PFSK-1 (cell line): ENCODE data around the gene NUB1.

Experiments
- TAF1 ChIP-seq: IDR thresholded peaks from 2 replicates; pipeline ENCODE4 v1.6.1; 2012; ENCODE audit warnings: low read length, control low read depth, borderline replicate concordance; ENCODE audit not compliant: insufficient read depth
- TF ChIP-seq, protein P1 (sequence below), 2 experiments: IDR thresholded peaks; 2 replicates each; pipeline versions ENCODE4 v1.6.1 to v1.8.0; 2011 to 2012; ENCODE audit warnings: low read depth in 2 of 2, low read length in 2 of 2, control low read depth in 1 of 2, inconsistent platforms in 1 of 2, mild to moderate bottlenecking in 1 of 2, moderate library complexity in 1 of 2; ENCODE audit not compliant: insufficient read depth in 1 of 2

DNA sequence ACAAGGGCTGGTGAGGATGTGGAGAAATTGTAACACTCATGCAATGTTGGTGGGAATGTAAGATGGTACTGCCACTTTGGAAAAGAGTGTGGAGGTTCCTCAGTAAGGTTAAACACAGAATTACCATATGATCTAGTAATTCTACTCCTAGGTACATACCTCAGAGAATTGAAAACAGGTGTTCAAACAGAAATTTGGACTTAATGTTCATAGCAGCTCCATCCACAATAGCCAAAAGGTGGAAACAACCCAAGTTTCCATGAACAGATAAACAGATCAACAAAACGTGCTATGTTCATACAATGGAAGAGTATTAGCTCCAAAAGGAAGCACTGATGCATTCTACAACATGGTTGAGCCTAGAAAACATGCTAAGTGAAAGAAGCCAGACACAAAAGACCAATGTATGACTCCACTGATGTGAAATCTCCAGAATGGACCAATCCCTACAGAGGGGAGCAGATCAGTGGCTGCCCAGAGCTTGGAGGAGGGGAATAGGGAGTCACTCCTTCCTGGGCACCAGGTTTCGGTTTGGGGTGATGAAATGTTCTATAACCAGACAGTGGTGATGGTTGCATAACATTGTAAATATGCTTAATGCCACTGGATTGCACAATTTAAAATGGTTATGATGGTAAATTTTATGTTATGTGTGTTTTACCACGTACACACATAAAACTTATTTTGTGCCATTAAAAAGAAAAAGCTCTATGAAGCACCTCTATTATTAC lies 73.9 kb downstream of the NUB1 start:
- TF ChIP-seq, protein P1, sequence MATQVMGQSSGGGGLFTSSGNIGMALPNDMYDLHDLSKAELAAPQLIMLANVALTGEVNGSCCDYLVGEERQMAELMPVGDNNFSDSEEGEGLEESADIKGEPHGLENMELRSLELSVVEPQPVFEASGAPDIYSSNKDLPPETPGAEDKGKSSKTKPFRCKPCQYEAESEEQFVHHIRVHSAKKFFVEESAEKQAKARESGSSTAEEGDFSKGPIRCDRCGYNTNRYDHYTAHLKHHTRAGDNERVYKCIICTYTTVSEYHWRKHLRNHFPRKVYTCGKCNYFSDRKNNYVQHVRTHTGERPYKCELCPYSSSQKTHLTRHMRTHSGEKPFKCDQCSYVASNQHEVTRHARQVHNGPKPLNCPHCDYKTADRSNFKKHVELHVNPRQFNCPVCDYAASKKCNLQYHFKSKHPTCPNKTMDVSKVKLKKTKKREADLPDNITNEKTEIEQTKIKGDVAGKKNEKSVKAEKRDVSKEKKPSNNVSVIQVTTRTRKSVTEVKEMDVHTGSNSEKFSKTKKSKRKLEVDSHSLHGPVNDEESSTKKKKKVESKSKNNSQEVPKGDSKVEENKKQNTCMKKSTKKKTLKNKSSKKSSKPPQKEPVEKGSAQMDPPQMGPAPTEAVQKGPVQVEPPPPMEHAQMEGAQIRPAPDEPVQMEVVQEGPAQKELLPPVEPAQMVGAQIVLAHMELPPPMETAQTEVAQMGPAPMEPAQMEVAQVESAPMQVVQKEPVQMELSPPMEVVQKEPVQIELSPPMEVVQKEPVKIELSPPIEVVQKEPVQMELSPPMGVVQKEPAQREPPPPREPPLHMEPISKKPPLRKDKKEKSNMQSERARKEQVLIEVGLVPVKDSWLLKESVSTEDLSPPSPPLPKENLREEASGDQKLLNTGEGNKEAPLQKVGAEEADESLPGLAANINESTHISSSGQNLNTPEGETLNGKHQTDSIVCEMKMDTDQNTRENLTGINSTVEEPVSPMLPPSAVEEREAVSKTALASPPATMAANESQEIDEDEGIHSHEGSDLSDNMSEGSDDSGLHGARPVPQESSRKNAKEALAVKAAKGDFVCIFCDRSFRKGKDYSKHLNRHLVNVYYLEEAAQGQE (IDR thresholded peaks at IDR 0.05; ENCODE audit: insufficient read depth in 1 of 2, low read depth in 2 of 2, low read length in 2 of 2), result no peak
- no peak for TF ChIP-seq TAF1
